Karpas-422 (cell line): ENCODE data around the gene ZFAND2B. TPM values are rescaled to one million over a fixed set of nuclear protein-coding genes. Genes with fewer than 3 reads are reported as not detected.

Source experiments
- DNase-seq: peaks from one replicate; pipeline ENCODE4 v3.0.0-alpha.2; 2015
- H2AFZ ChIP-seq: fragments of 200-600 bp; sonication (generic); 2 replicates; pipeline ENCODE4 v1.6.1; 2014; ENCODE audit warnings: antibody characterized with exemption, low read length, mixed read lengths
- H3K27ac ChIP-seq: fragments of 200-600 bp; sonication (generic); 2 replicates; pipeline ENCODE4 v1.5.1; 2014; ENCODE audit warnings: mild to moderate bottlenecking, low read length, moderate library complexity
- H3K27me3 ChIP-seq: fragments of 200-600 bp; sonication (generic); 2 replicates; pipeline ENCODE4 v1.6.1; 2014; ENCODE audit warnings: low read length, mixed read lengths
- H3K36me3 ChIP-seq: fragments of 200-600 bp; sonication (generic); 2 replicates; pipeline ENCODE4 v1.6.1; 2014; ENCODE audit warnings: low read length, mixed read lengths; ENCODE audit not compliant: insufficient read depth
- H3K4me1 ChIP-seq: fragments of 200-600 bp; sonication (generic); 2 replicates; pipeline ENCODE4 v1.6.1; 2014; ENCODE audit warnings: mild to moderate bottlenecking, low read length, mixed read lengths
- H3K4me2 ChIP-seq: fragments of 200-600 bp; sonication (generic); 2 replicates; pipeline ENCODE4 v1.6.1; 2014; ENCODE audit warnings: low read length, low read depth, mild to moderate bottlenecking; ENCODE audit not compliant: poor library complexity, severe bottlenecking
- H3K4me3 ChIP-seq: fragments of 200-600 bp; sonication (generic); 2 replicates; pipeline ENCODE4 v1.5.1; 2014; ENCODE audit warnings: mild to moderate bottlenecking, antibody characterized with exemption, low read length, mixed read lengths
- H3K79me2 ChIP-seq: fragments of 200-600 bp; sonication (generic); 2 replicates; pipeline ENCODE4 v1.6.1; 2014; ENCODE audit warnings: mild to moderate bottlenecking, low read length, mixed read lengths
- H3K9ac ChIP-seq: fragments of 200-600 bp; sonication (generic); 2 replicates; pipeline ENCODE4 v1.6.0; 2014; ENCODE audit warnings: low read length
- H3K9me2 ChIP-seq: fragments of 200-600 bp; sonication (generic), shearing (Covaris generic); replicated peaks from 2 replicates; pipeline ENCODE4 v1.6.0; 2014; ENCODE audit warnings: mild to moderate bottlenecking, low read length, moderate library complexity; ENCODE audit not compliant: insufficient read depth
- H3K9me3 ChIP-seq: fragments of 300-700, 200-600 bp; sonication (generic); 2 replicates; pipeline ENCODE4 v1.6.1; 2014; ENCODE audit warnings: low read length, mixed read lengths
- H4K20me1 ChIP-seq: fragments of 200-600 bp; sonication (generic); 2 replicates; pipeline ENCODE4 v1.6.1; 2014; ENCODE audit warnings: mild to moderate bottlenecking, antibody characterized with exemption, low read length, low read depth; ENCODE audit not compliant: insufficient read depth
- total RNA-seq: library from RNA; depleted of rRNA; stranded (reverse); fragments of >200 nt; shearing (Covaris generic); gene quantifications from 2 replicates; pipeline ENCODE4 v1.2.3, GENCODE V29; 2014; ENCODE audit warnings: low replicate concordance

ZFAND2B gene
- total RNA-seq, 1 experiment from 2014 or later, result 28.0 TPM

DNA sequence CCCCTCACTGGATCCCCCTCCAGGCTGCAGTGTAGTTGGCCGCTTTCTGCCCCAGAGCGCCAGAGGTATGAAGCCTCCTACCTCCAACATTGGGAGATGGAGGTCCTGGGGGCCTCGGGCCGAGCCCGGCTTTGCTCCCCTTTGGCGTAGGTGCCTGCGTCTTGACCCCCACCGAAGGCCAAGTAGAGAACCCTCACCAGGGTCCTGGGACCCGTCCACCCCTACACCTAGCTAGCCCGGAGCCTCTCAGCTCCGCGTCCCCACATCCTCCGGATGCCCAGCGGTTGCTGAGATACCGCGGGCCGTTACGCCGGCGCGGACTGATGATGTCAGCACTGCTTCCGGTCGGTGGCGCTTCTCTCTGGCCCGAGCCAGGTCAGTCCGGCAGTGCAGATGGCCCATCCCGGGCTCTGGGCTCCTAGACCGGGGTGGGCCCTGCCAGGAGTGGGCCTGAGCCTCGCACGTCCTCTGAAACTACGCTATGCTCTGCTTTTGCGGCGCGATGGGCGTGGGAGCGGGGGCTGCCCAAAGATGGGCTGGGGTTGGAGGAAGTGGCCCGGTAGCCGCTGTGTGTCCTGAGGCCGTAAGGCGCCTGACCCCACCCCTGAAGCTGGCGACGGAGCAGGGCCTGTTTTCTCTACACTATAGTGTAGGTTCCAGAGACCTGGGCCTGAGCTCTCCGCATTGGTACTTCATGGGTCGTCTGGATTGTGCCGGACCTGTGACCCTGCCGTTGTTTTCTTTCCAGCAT is 38.7 kb downstream of the ZFAND2B start, which contains the start of the genes GLB1L and STK16:
GLB1L (minus strand) TSS at position 297 of the 751 bp plus-strand sequence. CDS start 1,871 bp downstream, outside the sequence.
STK16 (plus strand) TSS at position 332 of the 751 bp plus-strand sequence. CDS start 521 bp downstream, outside the sequence.
- peaks cover 16% of the 10 kb centered on the region for H3K79me2 ChIP-seq
- H3K36me3 ChIP-seq, result no peaks in the 10 kb centered on the region; the same call in 1 of the 2 replicates
- peak within 1 kb of the TSS; percentile 94 for H3K9ac ChIP-seq

DNA sequence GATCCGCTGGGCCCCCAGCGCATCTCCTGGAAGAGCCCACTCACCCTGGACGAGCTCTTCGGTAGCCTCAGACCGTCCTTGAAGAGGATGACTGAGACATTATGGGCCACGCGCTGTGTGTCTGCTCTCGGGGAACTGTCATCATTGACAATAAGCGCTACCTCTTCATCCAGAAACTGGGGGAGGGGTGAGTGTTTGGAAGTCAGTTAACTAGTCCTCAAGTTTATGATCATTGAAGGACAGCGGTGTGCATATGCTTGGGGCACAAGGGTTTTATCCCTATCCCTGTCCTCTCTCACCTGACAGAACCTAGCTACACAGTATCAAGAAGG is 39.3 kb downstream of the ZFAND2B start:
- Histone ChIP-seq H3K79me2 (peaks cover 16% of the 10 kb centered on the region), H3K4me1 (peaks cover 50% of the 10 kb centered on the region)
- DNase-seq, result no peak

More for the DNA sequence above, 38.7 kb downstream of the ZFAND2B start, which contains the start of the genes GLB1L and STK16:
- H3K27me3 ChIP-seq, result no peaks in the 10 kb centered on the region
- peak within 1 kb of the TSS; percentile 54 for H3K27ac ChIP-seq
- 0 out of 2 replicates have a peak, but pooled peaks cover 5% of the 10 kb centered on the region for H4K20me1 ChIP-seq
- H3K4me3 ChIP-seq, result peak within 1 kb of the TSS; percentile 94
- H3K9me3 ChIP-seq, result no peaks in the 10 kb centered on the region
- H3K4me2 ChIP-seq, result peak within 1 kb of the TSS; percentile 96
- H2AFZ ChIP-seq, result peak within 1 kb of the TSS; percentile 91
- H3K4me1 ChIP-seq, result peaks cover 44% of the 10 kb centered on the region
- DNase-seq, result peak; percentile 97
- H3K9me2 ChIP-seq, result no peaks in the 10 kb centered on the region

GRCh38 chr2:219246559-219246958 is 40.0 kb downstream of the ZFAND2B start:
- H3K27me3 ChIP-seq, result no peaks in the 10 kb centered on the region
- peak overlapping the region; percentile 94 for H3K9ac ChIP-seq
- no peak overlapping the region for H3K27ac ChIP-seq
- H4K20me1 ChIP-seq, result peaks cover 10% of the 10 kb centered on the region; the same call in 1 of the 2 replicates
- H2AFZ ChIP-seq, result no peak overlapping the region
- H3K4me1 ChIP-seq, result peaks cover 57% of the 10 kb centered on the region
- no peaks in the 10 kb centered on the region for H3K9me2 ChIP-seq
- no peaks in the 10 kb centered on the region; the same call in 1 of the 2 replicates for H3K36me3 ChIP-seq
- no peak for DNase-seq
- no peaks in the 10 kb centered on the region for H3K9me3 ChIP-seq
- peaks cover 22% of the 10 kb centered on the region for H3K79me2 ChIP-seq
- peak overlapping the region; percentile 94; the same call in 1 of the 2 replicates for H3K4me3 ChIP-seq
- peak overlapping the region; percentile 96 for H3K4me2 ChIP-seq

More for the DNA sequence above, 39.3 kb downstream of the ZFAND2B start:
- H3K36me3 ChIP-seq, result no peaks in the 10 kb centered on the region; the same call in 1 of the 2 replicates
- H3K9ac ChIP-seq, result peak overlapping the region; percentile 94
- peak overlapping the region; percentile 96 for H3K4me2 ChIP-seq
- peak overlapping the region; percentile 54 for H3K27ac ChIP-seq
- no peaks in the 10 kb centered on the region for H3K27me3 ChIP-seq
- no peak overlapping the region; the same call in 1 of the 2 replicates for H2AFZ ChIP-seq
- no peaks in the 10 kb centered on the region for H3K9me3 ChIP-seq
- peak overlapping the region; percentile 94 for H3K4me3 ChIP-seq
- H3K9me2 ChIP-seq, result no peaks in the 10 kb centered on the region
- 0 out of 2 replicates have a peak, but pooled peaks cover 5% of the 10 kb centered on the region for H4K20me1 ChIP-seq

DNA sequence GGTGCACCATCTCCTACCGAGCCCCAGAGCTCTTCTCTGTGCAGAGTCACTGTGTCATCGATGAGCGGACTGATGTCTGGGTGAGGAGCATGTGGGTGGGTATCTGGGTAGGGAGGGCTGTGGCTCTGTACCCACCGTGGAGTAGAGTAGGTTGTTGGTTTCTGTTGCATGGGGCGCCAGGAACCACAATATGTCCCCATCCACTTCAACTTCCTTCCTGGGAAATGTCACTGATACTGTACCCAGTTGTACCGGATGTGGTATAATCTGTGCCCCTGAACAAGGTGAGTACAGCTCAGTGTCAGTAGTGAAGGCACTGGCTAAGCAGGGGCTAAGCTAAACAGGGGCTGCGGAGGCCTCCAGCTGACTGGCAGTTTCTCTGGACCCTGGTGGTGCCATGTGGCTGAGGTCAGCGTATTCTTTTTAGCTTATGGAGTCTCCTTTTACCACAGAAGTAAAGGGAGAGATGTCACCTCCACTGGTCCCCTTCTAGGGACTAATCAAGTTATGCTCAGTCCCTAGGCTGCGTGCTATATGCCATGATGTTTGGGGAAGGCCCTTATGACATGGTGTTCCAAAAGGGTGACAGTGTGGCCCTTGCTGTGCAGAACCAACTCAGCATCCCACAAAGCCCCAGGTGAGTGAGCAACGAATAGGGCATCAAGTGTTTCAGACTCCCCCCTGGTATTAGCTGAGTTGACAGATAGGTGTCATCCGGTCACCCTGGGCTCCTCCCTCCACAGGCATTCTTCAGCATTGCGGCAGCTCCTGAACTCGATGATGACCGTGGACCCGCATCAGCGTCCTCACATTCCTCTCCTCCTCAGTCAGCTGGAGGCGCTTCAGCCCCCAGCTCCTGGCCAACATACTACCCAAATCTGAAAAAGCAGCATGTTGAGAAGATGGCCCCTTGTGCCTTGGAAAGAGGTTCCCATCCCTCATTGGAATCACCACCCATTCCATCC is 41.4 kb downstream of the ZFAND2B start:
- Histone ChIP-seq H3K27ac (no peak overlapping the region), H2AFZ (no peak overlapping the region), H3K9me2 (no peaks in the 10 kb centered on the region), H3K9ac (no peak overlapping the region), H3K27me3 (no peaks in the 10 kb centered on the region), H3K4me2 (no peak overlapping the region), H3K79me2 (peaks cover 36% of the 10 kb centered on the region), H3K4me3 (no peak overlapping the region), H3K9me3 (no peaks in the 10 kb centered on the region), H3K4me1 (peaks cover 67% of the 10 kb centered on the region), H4K20me1 (peaks cover 19% of the 10 kb centered on the region; the same call in 1 of the 2 replicates), H3K36me3 (no peaks in the 10 kb centered on the region; the same call in 1 of the 2 replicates)
- no peak for DNase-seq

GRCh38 chr2:219248845-219249202 is 42.2 kb downstream of the ZFAND2B start:
- Histone ChIP-seq H3K79me2 (peaks cover 43% of the 10 kb centered on the region), H3K4me1 (peaks cover 73% of the 10 kb centered on the region), H3K9me2 (no peaks in the 10 kb centered on the region), H2AFZ (no peak overlapping the region), H3K4me3 (peak overlapping the region; percentile 16; the same call in 1 of the 2 replicates), H3K9me3 (no peaks in the 10 kb centered on the region), H3K27me3 (no peaks in the 10 kb centered on the region), H4K20me1 (peaks cover 19% of the 10 kb centered on the region; the same call in 1 of the 2 replicates), H3K27ac (peak overlapping the region; percentile 83), H3K9ac (peak overlapping the region; percentile 54; the same call in 1 of the 2 replicates), H3K36me3 (no peaks in the 10 kb centered on the region; the same call in 1 of the 2 replicates), H3K4me2 (peak overlapping the region; percentile 39)
- DNase-seq, result no peak

GRCh38 chr2:219249203-219249980 is 42.8 kb downstream of the ZFAND2B start:
- Histone ChIP-seq H3K27ac (peak overlapping the region; percentile 83), H2AFZ (no peak overlapping the region), H3K79me2 (peaks cover 43% of the 10 kb centered on the region), H3K9me2 (no peaks in the 10 kb centered on the region), H4K20me1 (peaks cover 19% of the 10 kb centered on the region; the same call in 1 of the 2 replicates), H3K36me3 (no peaks in the 10 kb centered on the region; the same call in 1 of the 2 replicates), H3K27me3 (no peaks in the 10 kb centered on the region), H3K4me2 (peak overlapping the region; percentile 39), H3K4me3 (peak overlapping the region; percentile 16; the same call in 1 of the 2 replicates), H3K9me3 (no peaks in the 10 kb centered on the region), H3K4me1 (peaks cover 75% of the 10 kb centered on the region), H3K9ac (peak overlapping the region; percentile 54)
- DNase-seq, result peak; percentile 56

DNA sequence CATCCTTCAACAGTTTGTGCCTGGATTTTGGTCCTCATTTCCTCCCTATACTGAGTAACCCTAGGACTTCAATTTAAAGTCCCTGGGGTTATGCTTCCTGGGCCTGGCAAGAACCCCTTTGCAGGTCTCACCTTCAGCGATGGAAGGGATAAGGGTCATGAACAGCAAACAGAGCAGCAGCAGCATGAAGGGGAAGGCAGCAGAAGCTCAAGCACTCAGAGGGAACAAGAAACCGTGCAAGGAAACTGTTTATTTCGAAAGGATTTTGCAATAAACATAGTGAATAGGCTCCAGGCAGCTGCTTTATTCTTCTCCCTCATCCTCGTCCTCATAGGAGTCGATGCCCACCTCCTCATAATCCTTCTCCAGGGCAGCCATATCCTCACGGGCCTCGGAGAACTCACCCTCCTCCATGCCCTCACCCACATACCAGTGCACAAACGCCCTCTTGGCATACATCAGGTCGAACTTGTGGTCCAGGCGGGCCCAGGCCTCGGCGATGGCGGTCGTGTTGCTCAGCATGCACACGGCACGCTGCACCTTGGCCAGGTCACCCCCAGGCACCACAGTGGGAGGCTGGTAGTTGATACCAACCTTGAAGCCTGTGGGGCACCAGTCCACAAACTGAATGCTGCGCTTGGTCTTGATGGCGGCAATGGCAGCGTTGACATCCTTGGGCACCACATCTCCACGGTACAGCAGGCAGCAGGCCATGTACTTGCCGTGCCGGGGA is 43.6 kb downstream of the ZFAND2B start:
- Histone ChIP-seq H3K4me1 (peaks cover 78% of the 10 kb centered on the region), H3K4me3 (no peak overlapping the region; the same call in 1 of the 2 replicates), H4K20me1 (peaks cover 19% of the 10 kb centered on the region; the same call in 1 of the 2 replicates), H3K36me3 (no peaks in the 10 kb centered on the region; the same call in 1 of the 2 replicates), H3K9ac (peak overlapping the region; percentile 54), H3K27me3 (no peaks in the 10 kb centered on the region), H2AFZ (no peak overlapping the region), H3K27ac (peak overlapping the region; percentile 83), H3K79me2 (peaks cover 43% of the 10 kb centered on the region), H3K9me2 (no peaks in the 10 kb centered on the region), H3K4me2 (peak overlapping the region; percentile 39), H3K9me3 (no peaks in the 10 kb centered on the region)
- no peak for DNase-seq
